ENCODE data around the gene SNX13.

SNX13 gene

DNA sequence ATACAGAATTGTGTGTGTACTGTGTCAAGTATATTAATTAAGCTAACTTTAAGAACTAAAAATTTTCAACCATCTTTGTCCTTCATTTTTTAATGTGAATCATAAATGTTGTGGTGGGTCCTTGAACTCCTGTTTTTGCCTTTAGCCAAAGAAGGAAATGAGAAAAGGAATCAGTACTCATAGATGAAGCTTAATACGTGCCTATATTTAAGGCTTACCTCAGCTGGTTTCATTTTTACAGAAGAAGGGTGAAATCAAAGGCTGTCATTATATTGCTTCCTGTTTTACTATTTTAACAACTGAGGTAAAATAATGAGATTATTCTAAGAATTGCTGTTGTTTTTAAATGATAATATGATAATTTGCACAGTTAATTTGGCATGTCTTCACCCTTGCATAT is 6.3 kb upstream of the SNX13 start:
- DNase-seq, result no peak

- DNase-seq, result no peak
Observed at GRCh38 chr7:17944720-17945119, 4.4 kb upstream of the SNX13 start.

DNA sequence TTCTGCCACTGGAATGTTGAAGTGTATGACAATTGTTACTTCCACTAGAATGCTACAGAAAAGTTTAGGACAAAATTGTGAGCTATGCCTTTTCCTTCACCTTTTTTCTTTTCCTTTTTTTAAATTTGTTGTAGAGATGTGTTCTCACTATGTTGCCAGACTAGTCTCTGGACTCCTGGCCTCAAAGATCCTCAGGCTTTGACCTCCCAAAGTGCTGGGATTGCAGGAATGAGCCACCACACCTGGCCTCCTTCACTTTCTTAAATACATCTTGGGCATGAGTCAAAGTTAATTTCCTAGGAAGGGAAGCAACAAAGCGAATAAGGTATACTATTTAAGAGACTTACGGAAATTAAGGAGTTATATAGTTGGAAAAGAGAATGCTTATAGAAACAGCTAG is 2.7 kb upstream of the SNX13 start:
- DNase-seq, result no peak

- DNase-seq, result no peak
Observed at GRCh38 chr7:17942231-17942630, 1.9 kb upstream of the SNX13 start.

DNA sequence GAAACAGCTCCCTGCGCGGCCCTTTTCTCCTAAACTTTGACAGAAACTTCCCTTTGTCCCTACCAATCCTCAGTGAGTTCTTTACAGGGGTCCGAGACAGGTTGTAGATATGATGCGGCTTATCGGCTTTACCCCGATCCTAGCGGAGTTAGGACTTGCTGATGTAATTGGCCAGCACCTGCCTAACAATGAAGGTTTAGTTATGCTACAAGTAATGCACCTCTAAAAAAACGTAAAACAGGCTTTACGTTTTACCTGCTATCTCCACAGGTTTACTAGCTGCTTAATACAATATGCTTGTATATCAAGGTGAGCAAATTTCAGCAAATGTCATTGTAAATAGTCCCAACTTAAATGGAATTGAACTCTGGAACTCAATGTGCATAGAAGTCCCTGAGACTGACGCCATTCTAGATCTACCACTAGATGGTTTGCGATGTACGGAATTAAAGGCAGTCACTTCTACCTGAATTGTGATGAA is 697 bp upstream of the SNX13 start:
- DNase-seq, result no peak

GRCh38 chr7:17939606-17940301 is 540 bp downstream of the SNX13 start:
- DNase-seq, result peak; percentile 45

DNA sequence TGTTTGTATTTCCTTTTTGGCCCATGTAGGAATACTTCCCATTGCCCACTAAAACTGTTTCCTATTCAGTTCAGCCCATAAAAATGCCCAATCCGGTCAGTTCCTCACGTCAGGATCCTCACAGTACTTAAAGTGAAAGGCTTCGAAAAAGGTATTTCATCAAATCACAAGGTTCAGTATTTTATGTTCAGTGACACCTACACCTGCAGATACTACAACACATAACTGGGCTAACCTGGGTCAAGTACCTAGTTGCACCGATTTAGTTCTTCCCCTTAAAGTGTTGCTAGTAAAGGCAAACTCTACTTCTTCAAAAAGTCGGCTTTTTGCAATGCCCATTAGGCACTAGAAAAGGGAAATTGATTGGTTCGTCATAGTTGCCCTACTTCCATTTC is 1.1 kb downstream of the SNX13 start:
- no peak for DNase-seq

- DNase-seq, result no peak
Observed at GRCh38 chr7:17937506-17938120, 2.7 kb downstream of the SNX13 start.

GRCh38 chr7:17936321-17936720 is 4.0 kb downstream of the SNX13 start:
- DNase-seq, result no peak

- DNase-seq, result no peak
Observed at GRCh38 chr7:17934612-17935240, 5.6 kb downstream of the SNX13 start.

DNA sequence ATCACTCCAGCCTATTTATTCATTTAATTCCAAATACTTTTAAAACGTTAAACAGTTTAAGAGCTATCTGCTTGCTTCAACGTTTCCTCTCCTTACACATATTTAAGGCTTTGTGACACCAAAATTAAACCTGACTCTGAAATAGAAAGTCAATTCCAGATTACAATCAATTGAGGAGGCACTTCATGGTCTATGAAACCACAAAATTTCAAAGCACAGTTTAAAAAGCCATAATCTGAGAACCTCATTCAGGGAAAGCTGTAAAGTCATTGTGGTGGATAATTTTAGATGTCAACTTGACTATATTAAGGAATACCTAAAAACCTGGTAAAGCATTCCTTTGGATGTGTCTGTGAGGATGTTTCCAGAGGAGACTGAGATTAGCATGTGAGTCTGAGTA is 6.2 kb downstream of the SNX13 start:
- no peak for DNase-seq

GRCh38 chr7:17932770-17933169 is 7.5 kb downstream of the SNX13 start:
- DNase-seq, result no peak

DNA sequence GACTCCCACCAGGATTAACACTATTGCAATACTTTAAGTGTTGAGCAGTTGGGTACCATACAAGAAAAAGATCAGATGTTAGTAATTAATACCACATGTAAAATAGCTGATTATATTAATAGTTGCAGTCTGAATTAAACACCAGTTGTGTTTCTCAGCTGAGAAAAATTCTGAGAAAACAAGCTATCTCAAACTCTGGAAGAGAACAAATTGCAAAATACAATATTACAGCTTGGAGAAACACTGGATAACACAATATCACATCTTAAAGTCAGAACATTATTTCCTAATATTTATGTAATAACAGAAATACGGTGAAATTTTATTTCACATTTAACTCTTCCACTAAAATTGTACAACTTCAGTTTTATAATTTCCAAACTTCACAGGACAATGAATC is 9.2 kb downstream of the SNX13 start:
- DNase-seq, result no peak

GRCh38 chr7:17930546-17930945 is 9.7 kb downstream of the SNX13 start:
- DNase-seq, result no peak

- DNase-seq, result no peak
Observed at GRCh38 chr7:17929647-17930395, 10.5 kb downstream of the SNX13 start.

DNA sequence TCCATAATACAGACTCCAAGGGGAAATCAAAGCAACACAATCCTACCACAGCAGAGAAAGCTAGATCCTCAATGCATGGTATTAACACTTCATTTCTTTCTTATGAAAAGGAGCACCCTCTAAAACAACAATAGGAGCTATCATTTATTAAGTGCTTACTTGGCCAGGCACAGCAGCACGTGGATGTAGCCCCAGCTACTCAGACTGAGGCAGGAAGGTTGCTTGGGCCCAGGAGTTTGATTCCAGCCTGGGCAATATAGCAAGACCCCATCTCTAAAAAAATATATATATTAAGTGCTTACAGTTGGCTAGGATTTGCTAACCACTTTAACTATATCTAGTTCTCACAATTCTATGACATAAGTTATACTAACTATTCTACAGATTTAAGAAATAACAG is 12.2 kb downstream of the SNX13 start:
- DNase-seq, result no peak

GRCh38 chr7:17921857-17922416 is 18.4 kb downstream of the SNX13 start:
- DNase-seq, result no peak

GRCh38 chr7:17917842-17918241 is 22.5 kb downstream of the SNX13 start:
- DNase-seq, result no peak

GRCh38 chr7:17916786-17917185 is 23.5 kb downstream of the SNX13 start:
- no peak for DNase-seq

DNA sequence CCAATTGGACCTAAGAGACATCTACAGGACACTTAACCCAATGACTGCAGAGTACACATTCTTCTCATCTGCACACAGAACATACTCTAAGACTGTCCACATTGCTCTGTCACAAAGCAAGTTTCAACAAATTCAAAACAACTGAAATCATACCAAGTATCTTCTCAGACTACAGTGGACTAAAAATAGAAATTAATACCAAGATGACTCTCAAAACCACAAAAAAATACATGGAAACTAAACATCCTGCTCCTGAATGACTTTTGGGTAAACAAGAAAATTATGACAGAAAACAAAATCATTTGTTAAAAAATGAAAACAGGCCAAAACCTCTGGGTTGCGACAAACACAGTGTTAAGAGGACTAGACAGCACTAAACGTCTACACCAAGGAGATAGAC is 24.5 kb downstream of the SNX13 start:
- DNase-seq, result no peak

DNA sequence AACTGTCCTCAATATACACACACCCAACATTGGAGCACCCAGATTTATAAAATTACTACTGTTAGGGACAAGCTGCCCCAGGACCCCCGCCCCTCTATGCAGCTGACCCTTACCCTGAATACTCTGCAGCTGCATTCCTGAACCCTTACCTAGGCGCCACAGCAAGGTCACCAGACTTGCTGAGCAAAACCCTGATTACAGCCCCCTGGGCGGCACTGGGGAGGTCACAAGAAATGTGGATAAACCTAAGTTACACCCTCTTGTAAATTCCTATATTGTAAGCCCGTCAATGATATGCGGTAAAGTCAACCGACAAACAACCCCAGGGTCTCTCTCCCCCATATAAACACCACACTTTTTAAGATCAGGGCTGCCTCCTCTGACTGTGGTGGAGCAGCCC is 25.1 kb downstream of the SNX13 start:
- DNase-seq, result no peak

DNA sequence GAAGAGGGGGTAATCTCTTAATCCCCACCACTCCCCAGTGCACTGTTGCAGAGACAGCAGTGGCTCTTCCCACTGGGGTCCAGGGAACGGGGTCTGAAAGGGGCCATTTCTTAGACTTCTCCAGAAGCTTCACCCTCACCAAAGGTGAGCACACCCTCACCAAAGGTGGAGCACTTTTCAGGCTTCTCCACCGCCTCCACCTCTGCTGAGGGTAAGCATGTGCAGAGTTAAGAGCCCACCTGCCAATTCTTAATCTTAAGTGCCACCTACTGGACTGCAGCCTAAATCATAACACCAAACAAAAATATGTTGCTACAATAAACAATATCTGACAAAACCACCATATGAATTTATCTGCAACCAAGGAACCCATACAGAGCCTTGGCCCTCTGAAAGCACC is 27.0 kb downstream of the SNX13 start:
- no peak for DNase-seq

GRCh38 chr7:17912536-17913235 is 27.6 kb downstream of the SNX13 start:
- no peak for DNase-seq
